ENCODE data around the gene B4GALNT4.

GRCh38 chr11:424232-424631, 54.9 kb downstream of the B4GALNT4 start:
- TF ChIP-seq CTCF (IDR thresholded peaks at IDR 0.05; ENCODE audit: borderline replicate concordance, extremely low read depth, low read length, poor library complexity, severe bottlenecking) (no peak), EZH2 (IDR thresholded peaks at IDR 0.05; ENCODE audit: borderline replicate concordance, low read depth, low read length, severe bottlenecking) (no peak)

Data from DND-41 (cell line).